ENCODE data around the gene ARHGAP33.

- TF ChIP-seq TAF1 (IDR thresholded peaks at IDR 0.05; ENCODE audit: borderline replicate concordance, low read depth, low read length) = no peak
- TF ChIP-seq POLR2AphosphoS5 (IDR thresholded peaks at IDR 0.05; ENCODE audit: low read depth, low read length) = no peak
Measured at GRCh38 chr19:35793381-35794165, 18.2 kb downstream of the ARHGAP33 start.

Data from GM12892 (cell line).